ENCODE measurements around the gene TFDP1. TPM values are rescaled to one million over a fixed set of nuclear protein-coding genes. Genes with fewer than 3 reads are reported as not detected.

The TFDP1 gene
- total and polyA plus RNA-seq, 2 donors (not counting 1 experiment from before 2014, with no cell fraction given): 44.8 to 115 TPM

- H3K9ac ChIP-seq (ENCODE audit: insufficient read depth, low read length): no peak overlapping the region
- H3K27me3 ChIP-seq (ENCODE audit: control insufficient read depth, insufficient read depth, low read length): no peaks in the 10 kb centered on the region
- H3K4me1 ChIP-seq (ENCODE audit: control insufficient read depth, extremely low read depth, insufficient read depth, low read length): no peaks in the 10 kb centered on the region
- no peaks in the 10 kb centered on the region for H3K9me3 ChIP-seq (ENCODE audit: control insufficient read depth, insufficient read depth, low read depth, low read length)
- H3K4me3 ChIP-seq (replicated peaks in 1 of 4; ENCODE audit: control extremely low read depth in 1 of 4, insufficient read depth in 1 of 4, low read depth in 3 of 4, low read length in 4 of 4): no peak overlapping the region
- peaks cover 23% of the 10 kb centered on the region for H3K36me3 ChIP-seq (ENCODE audit: control insufficient read depth, insufficient read depth, low read length)
- peaks cover 10% of the 10 kb centered on the region for H3K79me2 ChIP-seq (ENCODE audit: control insufficient read depth, insufficient read depth, low read length)
- TF ChIP-seq EZH2 (IDR thresholded peaks at IDR 0.05; ENCODE audit: low read length, missing control alignments) (no peak), CTCF (conservative IDR thresholded peaks at IDR 0.05 in 1 of 2, IDR thresholded peaks at IDR 0.05 in 1 of 2; ENCODE audit: low read depth in 1 of 2, low read length in 2 of 2) (no peak)
- H3K4me2 ChIP-seq (ENCODE audit: extremely low read depth, insufficient read depth, low read length): no peak overlapping the region
- H2AFZ ChIP-seq (ENCODE audit: low read length): no peak overlapping the region
- no peaks in the 10 kb centered on the region for H4K20me1 ChIP-seq (ENCODE audit: control insufficient read depth, extremely low read depth, insufficient read depth, low read length)
- H3K27ac ChIP-seq (ENCODE audit: insufficient read depth, low read length): no peak overlapping the region
- DNase-seq (ENCODE audit: low read depth in 2 of 2): no peak
Measured at GRCh38 chr13:113537205-113537604, 47.3 kb upstream of the TFDP1 start.

GRCh38 chr13:113537909-113538688 is 46.5 kb upstream of the TFDP1 start:
- Histone ChIP-seq H3K4me3 (replicated peaks in 1 of 4; ENCODE audit: control extremely low read depth in 1 of 4, insufficient read depth in 1 of 4, low read depth in 3 of 4, low read length in 4 of 4) (no peak overlapping the region), H3K27ac (ENCODE audit: insufficient read depth, low read length) (no peak overlapping the region), H4K20me1 (ENCODE audit: control insufficient read depth, extremely low read depth, insufficient read depth, low read length) (no peaks in the 10 kb centered on the region), H3K9ac (ENCODE audit: insufficient read depth, low read length) (no peak overlapping the region), H3K27me3 (ENCODE audit: control insufficient read depth, insufficient read depth, low read length) (no peaks in the 10 kb centered on the region), H2AFZ (ENCODE audit: low read length) (no peak overlapping the region), H3K79me2 (ENCODE audit: control insufficient read depth, insufficient read depth, low read length) (peaks cover 16% of the 10 kb centered on the region), H3K4me1 (ENCODE audit: control insufficient read depth, extremely low read depth, insufficient read depth, low read length) (no peaks in the 10 kb centered on the region), H3K9me3 (ENCODE audit: control insufficient read depth, insufficient read depth, low read depth, low read length) (no peaks in the 10 kb centered on the region), H3K4me2 (ENCODE audit: extremely low read depth, insufficient read depth, low read length) (no peak overlapping the region), H3K36me3 (ENCODE audit: control insufficient read depth, insufficient read depth, low read length) (peaks cover 22% of the 10 kb centered on the region)
- no peak for TF ChIP-seq CTCF (conservative IDR thresholded peaks at IDR 0.05 in 1 of 2, IDR thresholded peaks at IDR 0.05 in 1 of 2; ENCODE audit: low read depth in 1 of 2, low read length in 2 of 2)
- TF ChIP-seq EZH2 (IDR thresholded peaks at IDR 0.05; ENCODE audit: low read length, missing control alignments): no peak
- no peak for DNase-seq (ENCODE audit: low read depth in 2 of 2)

GRCh38 chr13:113538689-113539058 is 45.9 kb upstream of the TFDP1 start:
- H2AFZ ChIP-seq (ENCODE audit: low read length): no peak overlapping the region
- no peak for TF ChIP-seq EZH2 (IDR thresholded peaks at IDR 0.05; ENCODE audit: low read length, missing control alignments)
- no peak overlapping the region for H3K27ac ChIP-seq (ENCODE audit: insufficient read depth, low read length)
- H3K79me2 ChIP-seq (ENCODE audit: control insufficient read depth, insufficient read depth, low read length): peaks cover 19% of the 10 kb centered on the region
- H3K27me3 ChIP-seq (ENCODE audit: control insufficient read depth, insufficient read depth, low read length): no peaks in the 10 kb centered on the region
- H3K9ac ChIP-seq (ENCODE audit: insufficient read depth, low read length): no peak overlapping the region
- no peaks in the 10 kb centered on the region for H3K4me1 ChIP-seq (ENCODE audit: control insufficient read depth, extremely low read depth, insufficient read depth, low read length)
- H3K9me3 ChIP-seq (ENCODE audit: control insufficient read depth, insufficient read depth, low read depth, low read length): no peaks in the 10 kb centered on the region
- H3K4me2 ChIP-seq (ENCODE audit: extremely low read depth, insufficient read depth, low read length): no peak overlapping the region
- peaks cover 22% of the 10 kb centered on the region for H3K36me3 ChIP-seq (ENCODE audit: control insufficient read depth, insufficient read depth, low read length)
- no peak overlapping the region for H3K4me3 ChIP-seq (replicated peaks in 1 of 4; ENCODE audit: control extremely low read depth in 1 of 4, insufficient read depth in 1 of 4, low read depth in 3 of 4, low read length in 4 of 4)
- no peaks in the 10 kb centered on the region for H4K20me1 ChIP-seq (ENCODE audit: control insufficient read depth, extremely low read depth, insufficient read depth, low read length)
- no peak for DNase-seq (ENCODE audit: low read depth in 2 of 2)

All from fibroblast of lung (primary cell).